Pons (tissue), 1 donor: ENCODE data around the gene LARP4B.

Experiments
- DNase-seq: peaks from one replicate; pipeline ENCODE4 v3.0.0-alpha.2; 2016; ENCODE audit warnings: low spot score

Gene LARP4B

GRCh38 chr10:787933-788651 lies 143.4 kb downstream of the LARP4B start:
- no peak for DNase-seq

GRCh38 chr10:786633-787474 lies 144.7 kb downstream of the LARP4B start:
- no peak for DNase-seq

DNA sequence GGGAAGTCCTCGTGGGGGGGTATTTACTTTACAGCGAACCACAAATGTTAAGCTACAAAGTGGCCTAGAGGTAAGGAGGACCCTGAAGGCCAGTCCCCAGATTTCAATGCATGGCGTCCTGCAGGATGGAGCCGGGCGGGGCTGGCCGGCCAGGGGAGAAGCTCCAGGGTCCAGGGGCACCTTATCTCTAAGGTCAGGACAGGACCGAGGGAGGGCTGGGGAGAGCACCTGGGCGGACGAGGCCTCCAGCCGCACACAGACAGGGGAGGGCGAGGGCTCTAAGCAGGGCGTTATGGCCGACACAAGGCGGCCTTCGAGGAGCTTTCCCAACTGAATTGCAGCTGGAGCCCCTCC lies 145.7 kb downstream of the LARP4B start:
- DNase-seq, result no peak

- no peak for DNase-seq
Measured at GRCh38 chr10:785089-785860, 146.2 kb downstream of the LARP4B start.

DNA sequence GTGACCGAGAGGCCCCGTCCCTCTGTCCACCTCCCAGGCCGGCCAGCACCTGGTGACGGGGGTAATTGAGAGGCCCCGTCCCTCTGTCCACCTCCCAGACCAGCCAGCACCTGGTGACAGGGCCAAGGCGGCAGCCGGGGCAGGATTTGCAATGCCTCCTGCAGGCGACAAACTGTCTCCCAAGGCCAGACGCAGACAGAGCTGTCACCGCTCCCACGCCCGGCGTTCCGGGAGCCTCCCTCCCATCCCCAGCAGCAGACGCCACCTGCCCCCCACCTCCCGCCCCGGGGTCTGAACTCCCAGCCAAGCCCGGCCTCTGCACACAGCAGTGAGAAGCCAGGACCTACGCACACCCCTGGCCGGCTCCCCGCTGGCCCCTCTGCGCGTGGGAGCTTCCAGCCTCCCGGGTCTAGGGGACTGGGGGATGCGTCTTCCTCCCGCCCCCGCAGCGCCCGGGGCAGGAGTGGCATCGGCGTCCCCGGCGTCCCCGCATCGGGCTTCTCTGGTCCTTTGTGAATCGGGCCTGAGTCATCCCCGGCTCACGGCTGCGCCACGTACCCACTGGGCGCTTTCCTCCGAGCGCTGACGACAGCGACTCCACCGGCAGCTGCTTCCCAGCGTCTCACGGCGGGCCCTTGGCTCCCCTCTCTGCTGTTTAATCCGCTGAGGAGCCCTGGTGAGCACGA lies 147.0 kb downstream of the LARP4B start:
- DNase-seq, result no peak

DNA sequence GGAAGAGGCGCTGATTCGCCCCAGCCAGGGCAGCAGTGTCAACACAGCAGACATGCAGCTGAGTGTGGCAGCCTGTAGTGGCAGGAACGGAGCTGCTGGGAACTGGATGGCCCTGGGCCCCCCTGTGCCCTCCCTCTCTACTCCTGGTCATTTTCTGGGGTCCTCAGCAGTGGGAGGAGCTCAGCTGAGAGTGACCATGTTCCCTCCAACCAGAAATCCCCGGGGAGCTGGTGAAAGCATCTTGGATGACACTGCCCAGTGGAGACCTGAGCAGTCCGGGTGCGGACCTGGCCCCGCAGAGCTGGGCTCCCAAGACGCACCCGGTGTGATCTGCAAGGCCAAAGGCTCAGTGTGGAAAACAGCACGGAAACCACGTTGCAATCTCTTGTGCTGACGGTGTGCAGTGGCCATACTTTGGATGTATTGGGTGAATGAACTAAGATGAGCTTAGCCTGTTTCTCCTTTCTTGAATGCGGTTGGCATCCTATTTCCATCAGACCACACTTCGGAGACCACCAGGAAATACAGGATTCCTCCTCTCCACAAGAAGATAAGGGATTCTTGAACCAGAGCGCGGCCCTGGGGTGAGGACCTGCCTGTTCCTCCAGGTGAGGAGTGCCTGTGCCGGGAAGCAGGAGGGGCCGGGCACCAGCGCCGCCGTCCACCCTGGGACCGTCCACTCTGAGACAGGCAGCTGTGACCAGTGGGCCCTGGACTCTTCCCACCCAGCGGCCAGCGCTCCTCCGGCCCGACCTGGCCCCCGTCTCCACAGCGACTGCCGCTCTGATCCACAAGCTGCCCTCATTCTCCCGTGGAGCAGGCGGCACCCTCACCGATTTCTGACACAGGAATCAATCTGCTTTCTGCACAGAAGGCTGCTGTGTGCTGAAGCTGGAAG lies 148.5 kb downstream of the LARP4B start:
- DNase-seq, result no peak

GRCh38 chr10:780536-781524 lies 150.7 kb downstream of the LARP4B start:
- DNase-seq, result no peak

DNA sequence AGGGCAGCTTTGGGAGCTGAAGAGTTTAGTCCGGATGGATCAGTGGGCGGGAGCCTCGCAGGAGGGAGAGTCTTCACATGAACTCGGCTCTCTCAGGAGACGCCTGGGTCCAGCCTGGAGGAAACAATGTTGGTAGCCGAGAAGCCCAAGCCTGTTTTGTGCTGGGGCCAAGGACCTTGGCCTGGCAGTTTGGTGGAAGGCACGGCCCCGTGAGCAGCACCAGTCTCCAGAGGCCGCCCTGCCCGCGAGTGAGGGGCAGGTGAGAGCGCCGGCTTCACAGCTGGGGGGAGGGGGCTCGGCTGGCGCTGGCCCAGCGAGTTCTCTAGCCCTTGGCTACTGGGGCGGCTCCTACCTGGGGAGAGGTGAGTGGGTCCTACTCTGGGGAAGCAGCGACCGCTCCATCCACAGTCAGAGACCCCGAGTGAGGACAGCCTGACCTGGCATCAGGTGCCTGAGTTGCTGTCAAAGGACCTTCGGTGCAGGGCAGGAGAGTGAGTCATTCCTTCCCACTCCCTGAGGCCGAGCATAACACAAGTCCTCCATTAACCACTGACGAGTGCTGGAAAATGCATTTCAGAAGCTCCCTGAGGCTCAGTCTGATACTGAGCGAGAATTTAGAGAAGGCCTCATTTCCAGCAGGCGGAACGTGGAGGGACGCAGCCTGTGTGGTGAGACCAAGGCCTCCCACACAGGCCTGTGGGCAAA lies 152.7 kb downstream of the LARP4B start:
- no peak for DNase-seq

- DNase-seq, result no peak
Measured at GRCh38 chr10:777913-778479, 153.5 kb downstream of the LARP4B start.

DNA sequence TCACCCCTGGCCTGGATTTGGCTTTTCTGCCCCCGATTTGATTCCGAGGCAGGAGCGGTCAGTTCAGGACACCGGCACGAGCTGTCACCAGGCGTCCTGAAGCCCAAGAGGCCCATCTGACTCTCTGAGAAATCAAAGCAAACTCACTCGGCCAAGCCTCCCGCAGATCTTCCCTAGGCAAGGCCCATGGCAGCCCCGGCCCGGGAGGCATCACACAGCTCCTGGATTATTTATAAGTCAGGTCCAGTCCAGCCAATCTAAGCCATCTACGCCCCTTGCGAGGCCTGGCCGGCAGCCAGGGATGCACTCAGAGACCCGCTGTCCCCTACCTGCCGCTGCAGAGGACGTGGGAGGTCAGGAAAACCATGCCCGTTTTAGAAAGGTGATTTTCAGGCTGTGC lies 154.7 kb downstream of the LARP4B start:
- DNase-seq, result no peak

DNA sequence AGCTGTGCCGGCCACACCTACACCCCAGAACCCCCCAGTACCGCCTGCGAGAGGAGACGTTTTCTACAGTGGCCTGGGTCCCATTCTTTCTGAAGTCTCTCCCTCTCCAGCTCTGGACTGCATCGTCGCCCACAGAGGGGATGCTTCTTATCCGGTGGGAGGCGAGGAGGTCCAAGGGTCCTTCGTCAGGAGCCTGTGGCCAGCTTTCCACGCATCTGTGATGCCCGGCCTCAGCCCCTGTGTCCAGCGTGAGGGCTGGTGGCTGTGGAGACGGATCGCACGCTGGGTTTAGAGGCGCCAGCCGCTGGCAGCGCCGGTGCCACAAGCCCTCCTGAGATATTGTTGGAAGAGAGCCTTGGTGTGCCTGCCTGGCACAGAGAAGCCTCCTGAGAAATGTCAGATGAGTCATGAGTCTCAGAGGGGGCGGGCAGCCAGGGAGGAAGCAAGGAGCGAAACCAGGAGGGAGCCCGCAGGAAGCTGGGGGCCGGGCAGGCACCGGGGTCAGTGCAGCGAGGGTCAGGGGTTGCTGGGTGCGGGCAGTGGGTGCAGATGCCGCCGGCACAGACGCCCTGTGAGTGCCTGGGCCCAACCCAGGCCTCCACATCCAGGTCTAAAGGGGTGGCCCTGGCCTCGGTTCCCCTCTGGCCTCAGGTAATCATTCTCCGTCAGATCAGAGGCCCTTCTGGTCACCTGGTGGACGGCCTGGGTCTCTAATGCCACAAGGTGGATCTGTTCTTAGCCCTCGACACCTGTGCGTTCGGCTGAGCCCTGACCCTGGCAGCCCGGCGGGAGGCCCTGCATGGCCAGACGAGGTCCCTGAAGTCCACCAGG lies 156.0 kb downstream of the LARP4B start:
- DNase-seq, result no peak

GRCh38 chr10:774661-775244 lies 156.8 kb downstream of the LARP4B start:
- DNase-seq, result no peak

GRCh38 chr10:774223-774622 lies 157.3 kb downstream of the LARP4B start:
- DNase-seq, result no peak

GRCh38 chr10:773562-774161 lies 157.8 kb downstream of the LARP4B start:
- DNase-seq, result no peak

DNA sequence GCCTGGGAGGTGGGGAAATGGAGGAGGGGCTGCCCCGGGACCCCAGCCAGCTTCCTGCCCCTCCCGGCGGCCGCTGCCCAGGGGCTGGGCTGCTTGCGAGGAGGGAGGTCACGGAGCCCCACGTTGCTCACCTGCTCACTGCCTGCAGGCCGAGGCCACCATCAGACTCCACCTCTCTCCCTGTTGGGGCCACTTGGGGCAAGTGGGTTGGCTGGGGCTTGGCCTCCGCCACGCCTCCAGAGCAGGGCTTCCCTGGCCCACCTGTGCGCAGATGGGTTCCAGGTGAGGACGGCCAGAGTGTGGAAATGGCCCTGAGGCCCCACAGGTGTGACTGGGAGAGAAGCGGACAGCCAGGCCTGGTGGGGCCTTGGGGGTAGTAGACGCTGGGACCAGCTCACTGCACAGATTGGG lies 159.3 kb downstream of the LARP4B start:
- no peak for DNase-seq

- DNase-seq, result no peak
Measured at GRCh38 chr10:771647-772046, 159.9 kb downstream of the LARP4B start.

DNA sequence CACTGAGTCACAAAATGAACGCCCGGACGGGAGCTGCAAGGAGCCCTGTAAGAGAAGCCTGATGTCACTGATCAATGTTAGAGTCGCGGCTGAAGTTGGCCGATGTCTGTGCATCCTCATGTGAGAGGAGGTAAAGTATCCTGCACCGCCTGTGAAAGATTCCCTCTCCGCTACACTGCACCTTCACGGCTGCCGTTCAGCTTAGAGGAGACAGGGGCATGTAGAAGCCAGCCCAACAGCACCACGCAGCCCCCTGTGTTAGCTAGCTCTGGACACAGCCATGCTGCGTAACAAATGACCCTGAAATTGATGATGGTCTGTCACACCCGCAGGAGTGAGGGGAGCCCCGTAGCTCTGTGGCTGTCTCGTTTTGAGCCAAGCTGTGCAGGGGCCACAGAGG lies 160.5 kb downstream of the LARP4B start:
- no peak for DNase-seq
